HG03354 (cell line): ENCODE measurements around the gene CMTR2.
"Not testable (repeated sequence)": the region's sequence is repeated elsewhere in the genome, so short reads cannot be mapped to it uniquely, and the experiment has no call there.

Experiments used
- ATAC-seq: cut with Tn5 transposase; IDR thresholded peaks from one replicate; pipeline ENCODE4 v1.9.1; 2021; ENCODE audit warnings: mild to moderate bottlenecking; ENCODE audit not compliant: unreplicated experiment, poor library complexity, severe bottlenecking

The CMTR2 gene

GRCh38 chr16:71288890-71289731 is at the start of gene CMTR2:
Gene CMTR2, minus strand, starts transcription at chr16:71289402. Its CDS starts 3,482 bp downstream, at chr16:71285920.
- peak; percentile 90 for ATAC-seq

- ATAC-seq, result no peak
Observed at GRCh38 chr16:71338632-71339031, 49.4 kb upstream of the CMTR2 start.

- ATAC-seq, result no peak
Observed at GRCh38 chr16:71338193-71338592, 49.0 kb upstream of the CMTR2 start.

GRCh38 chr16:71337631-71338030 is 48.4 kb upstream of the CMTR2 start:
- no peak for ATAC-seq

- no peak for ATAC-seq
Observed at GRCh38 chr16:71328151-71328550, 38.9 kb upstream of the CMTR2 start.

- ATAC-seq, result no peak
Observed at GRCh38 chr16:71327720-71328119, 38.5 kb upstream of the CMTR2 start.

- no peak for ATAC-seq
Observed at GRCh38 chr16:71319999-71320398, 30.8 kb upstream of the CMTR2 start.

- no peak for ATAC-seq
Observed at GRCh38 chr16:71315269-71315668, 26.1 kb upstream of the CMTR2 start.

- not testable (repeated sequence) for ATAC-seq
Observed at GRCh38 chr16:71313591-71313990, 24.4 kb upstream of the CMTR2 start.

- no peak for ATAC-seq
Observed at GRCh38 chr16:71311553-71312158, 22.5 kb upstream of the CMTR2 start.

GRCh38 chr16:71303938-71304337 is 14.7 kb upstream of the CMTR2 start:
- no peak for ATAC-seq

GRCh38 chr16:71297341-71297634 is 8.1 kb upstream of the CMTR2 start:
- no peak for ATAC-seq

- ATAC-seq, result no peak
Observed at GRCh38 chr16:71296584-71297340, 7.6 kb upstream of the CMTR2 start.

GRCh38 chr16:71295950-71296349 is 6.7 kb upstream of the CMTR2 start:
- ATAC-seq, result no peak

GRCh38 chr16:71293919-71294318 is 4.7 kb upstream of the CMTR2 start:
- no peak for ATAC-seq

GRCh38 chr16:71292095-71292494 is 2.9 kb upstream of the CMTR2 start:
- ATAC-seq, result not testable (repeated sequence)

GRCh38 chr16:71289732-71290062 is 495 bp upstream of the CMTR2 start:
- no peak for ATAC-seq

GRCh38 chr16:71288570-71288889 is 672 bp downstream of the CMTR2 start:
- no peak for ATAC-seq

- ATAC-seq, result no peak
Observed at GRCh38 chr16:71287911-71288310, 1.3 kb downstream of the CMTR2 start.

- no peak for ATAC-seq
Observed at GRCh38 chr16:71287454-71287853, 1.7 kb downstream of the CMTR2 start.

GRCh38 chr16:71283612-71284011 is 5.6 kb downstream of the CMTR2 start:
- ATAC-seq, result no peak
